HG03280 (cell line): Measurements from ENCODE around the gene UBXN2A.

Experiments
- ATAC-seq: cut with Tn5 transposase; IDR thresholded peaks from one replicate; pipeline ENCODE4 v1.9.1; 2021; ENCODE audit warnings: mild to moderate bottlenecking, moderate library complexity; ENCODE audit not compliant: unreplicated experiment

Gene UBXN2A, protein sequence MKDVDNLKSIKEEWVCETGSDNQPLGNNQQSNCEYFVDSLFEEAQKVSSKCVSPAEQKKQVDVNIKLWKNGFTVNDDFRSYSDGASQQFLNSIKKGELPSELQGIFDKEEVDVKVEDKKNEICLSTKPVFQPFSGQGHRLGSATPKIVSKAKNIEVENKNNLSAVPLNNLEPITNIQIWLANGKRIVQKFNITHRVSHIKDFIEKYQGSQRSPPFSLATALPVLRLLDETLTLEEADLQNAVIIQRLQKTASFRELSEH

GRCh38 chr2:23939987-23940717, at the start of gene UBXN2A:
TSS of gene UBXN2A (plus strand) at chr2:23940463. CDS start at chr2:23958315, 17,852 bp downstream.
- peak; percentile 87 for ATAC-seq

- ATAC-seq, result no peak
Observed at GRCh38 chr2:23900133-23900532, 40.1 kb upstream of the UBXN2A start.

DNA sequence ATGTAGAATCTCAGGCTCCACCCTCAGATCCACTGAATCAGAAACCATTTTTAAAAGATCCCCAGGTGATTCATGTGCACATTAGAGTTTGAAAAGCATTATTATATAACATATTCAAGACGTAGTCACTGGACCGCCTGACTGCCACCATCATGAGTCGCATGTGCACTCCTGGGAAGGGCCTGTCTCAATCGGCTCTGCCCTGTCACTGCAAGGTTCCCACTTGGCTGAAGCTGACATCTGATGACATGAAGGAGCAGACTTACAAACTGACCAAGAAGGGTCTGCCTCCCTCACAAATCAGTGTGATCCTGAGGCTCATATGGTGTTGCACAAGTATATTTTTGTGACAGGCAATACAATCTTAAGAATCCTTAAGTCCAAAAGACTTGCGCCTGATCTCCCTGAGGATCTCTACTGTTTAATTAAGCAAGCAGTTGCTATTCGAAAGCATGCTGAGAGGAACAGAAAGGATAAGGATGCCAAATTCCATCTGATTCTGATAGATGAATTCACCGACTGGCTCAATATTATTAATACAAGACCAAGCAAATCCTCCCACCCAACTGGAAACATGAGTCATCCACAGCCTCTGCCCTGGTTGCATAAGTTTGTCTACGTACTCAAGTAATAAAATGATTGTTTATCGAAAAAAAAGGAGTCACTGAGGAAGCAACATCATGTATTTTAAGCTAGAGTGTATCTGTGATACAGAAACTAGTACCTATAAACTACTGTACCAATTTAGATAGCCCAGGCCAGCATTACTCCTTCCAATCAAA, 39.5 kb upstream of the UBXN2A start:
- ATAC-seq, result no peak

- no peak for ATAC-seq
Observed at GRCh38 chr2:23901966-23902846, 38.1 kb upstream of the UBXN2A start.

DNA sequence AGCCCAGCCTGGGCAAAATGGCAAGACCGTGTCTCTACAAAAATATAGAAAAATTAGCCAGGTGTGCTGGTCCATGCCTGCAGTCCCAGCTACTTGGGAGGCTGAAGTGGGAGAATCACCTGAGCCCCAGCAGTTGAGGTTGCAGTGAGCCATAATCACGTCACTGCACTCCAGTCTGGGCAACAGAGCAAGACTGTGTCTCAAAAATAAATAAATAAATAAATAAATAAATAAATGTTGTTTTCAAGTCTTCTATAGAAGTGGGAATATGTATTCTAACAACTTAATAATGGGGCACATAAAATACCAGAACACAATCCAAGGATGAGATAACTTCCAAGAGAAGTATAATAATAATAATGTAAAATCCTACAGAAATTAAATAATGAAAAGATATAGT, 37.2 kb upstream of the UBXN2A start:
- ATAC-seq, result no peak

GRCh38 chr2:23904215-23904614, 36.0 kb upstream of the UBXN2A start:
- no peak for ATAC-seq

GRCh38 chr2:23904692-23905091, 35.6 kb upstream of the UBXN2A start:
- no peak for ATAC-seq

DNA sequence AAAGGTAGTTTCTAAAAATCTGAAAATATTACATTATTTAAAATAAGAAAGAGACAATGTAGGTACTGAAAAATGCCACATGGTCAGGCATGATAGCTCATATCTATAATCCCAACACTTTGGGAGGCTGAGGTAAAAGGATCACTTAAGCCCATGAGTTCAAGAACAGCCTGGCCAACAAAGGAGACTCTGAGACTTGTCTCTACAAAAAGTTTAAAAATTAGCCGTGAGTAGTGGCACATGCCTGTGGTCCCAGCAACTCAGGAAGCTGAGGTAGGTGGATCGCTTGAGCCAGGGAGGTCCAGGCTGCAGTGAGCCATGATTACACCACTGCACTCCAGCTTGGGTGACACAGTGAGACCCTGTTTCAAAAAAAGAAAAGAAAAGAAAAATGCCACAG, 35.1 kb upstream of the UBXN2A start:
- ATAC-seq, result no peak

GRCh38 chr2:23912054-23912453, 28.2 kb upstream of the UBXN2A start:
- ATAC-seq, result no peak

DNA sequence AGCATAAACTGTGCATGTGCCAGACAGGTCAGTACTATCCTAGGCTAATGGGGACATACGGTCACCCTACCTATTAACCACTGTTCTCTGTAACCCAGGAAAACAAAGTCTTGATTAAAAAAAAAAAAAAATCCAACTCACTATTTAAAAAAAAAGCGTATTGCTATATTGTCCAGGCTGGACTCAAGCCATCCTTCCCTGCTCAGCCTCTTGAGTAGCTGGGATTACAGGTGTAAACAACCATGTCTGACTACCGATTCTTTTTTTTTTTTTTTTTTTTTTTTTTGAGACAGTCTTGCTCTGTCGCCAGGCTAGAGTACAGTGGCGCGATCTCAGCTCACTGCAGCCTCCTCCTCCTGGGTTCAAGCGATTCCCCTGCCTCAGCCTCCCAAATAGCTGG, 24.9 kb upstream of the UBXN2A start:
- no peak for ATAC-seq

GRCh38 chr2:23916727-23917405, 23.4 kb upstream of the UBXN2A start:
- ATAC-seq, result no peak

DNA sequence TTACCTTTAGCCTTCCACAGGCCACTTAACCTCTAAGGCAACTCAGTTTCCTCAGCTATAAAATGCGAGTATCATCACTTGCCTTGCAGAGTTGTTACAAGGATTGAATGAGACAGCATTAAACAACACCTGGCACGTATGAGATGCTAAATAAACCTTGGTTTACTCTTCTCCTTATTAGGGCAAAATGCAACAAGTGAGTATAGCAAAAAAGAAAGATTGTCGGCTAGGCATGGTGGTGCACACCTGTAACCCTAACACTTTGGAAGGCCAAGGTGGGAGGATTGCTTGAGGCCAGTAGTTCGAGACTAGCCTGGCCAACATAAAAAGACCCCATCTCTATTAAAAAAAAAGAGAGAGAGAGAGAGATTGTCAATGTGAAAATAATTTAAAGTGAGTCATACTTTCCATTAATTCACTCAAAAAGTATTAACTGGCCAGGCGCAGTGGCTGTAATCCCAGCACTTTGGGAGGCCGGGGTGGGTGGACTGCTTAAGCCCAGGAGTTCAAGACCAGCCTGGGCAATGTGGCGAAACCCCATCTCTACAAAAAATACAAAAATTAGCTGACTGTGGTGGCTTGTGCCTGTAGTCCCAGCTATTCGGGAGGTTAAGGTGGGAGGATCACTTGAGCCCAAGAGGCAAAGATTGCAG, 21.3 kb upstream of the UBXN2A start:
- no peak for ATAC-seq

DNA sequence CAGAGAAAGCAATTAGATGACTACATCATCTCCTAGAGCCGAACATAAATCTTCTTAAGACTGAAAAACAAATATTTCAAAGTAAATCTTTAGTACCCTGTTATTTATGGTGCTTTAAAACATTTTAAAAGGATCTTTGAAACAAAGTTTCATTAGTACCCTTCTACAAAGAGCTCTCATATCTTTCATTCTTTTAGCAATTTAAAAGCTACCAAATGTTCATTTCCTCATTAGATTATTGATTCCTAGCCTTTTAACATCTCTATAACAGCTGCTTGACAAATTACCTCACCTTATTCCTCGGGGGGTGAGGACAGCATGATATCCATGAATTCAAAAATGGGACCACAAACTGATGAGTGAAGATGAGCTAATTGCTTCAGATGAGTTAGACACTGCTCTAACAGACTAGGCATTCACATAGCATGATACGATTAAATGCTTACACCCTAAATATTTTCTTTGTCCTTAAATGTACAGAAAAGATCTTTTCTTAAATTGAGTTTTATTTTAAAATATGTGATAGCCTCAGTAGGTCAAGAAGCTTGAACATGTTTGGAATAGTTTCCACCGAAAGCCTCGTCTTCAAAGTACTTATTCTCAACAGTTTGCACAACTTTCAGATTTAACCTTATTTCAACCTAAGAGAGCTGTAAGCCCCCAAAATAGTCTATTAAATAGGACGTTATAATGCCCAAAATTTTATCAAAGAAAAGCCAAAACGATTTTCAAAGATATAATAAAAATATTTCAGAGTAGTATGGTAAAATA, 15.5 kb upstream of the UBXN2A start:
- ATAC-seq, result no peak

- ATAC-seq, result peak; percentile 54
Observed at GRCh38 chr2:23925702-23926289, 14.5 kb upstream of the UBXN2A start.

DNA sequence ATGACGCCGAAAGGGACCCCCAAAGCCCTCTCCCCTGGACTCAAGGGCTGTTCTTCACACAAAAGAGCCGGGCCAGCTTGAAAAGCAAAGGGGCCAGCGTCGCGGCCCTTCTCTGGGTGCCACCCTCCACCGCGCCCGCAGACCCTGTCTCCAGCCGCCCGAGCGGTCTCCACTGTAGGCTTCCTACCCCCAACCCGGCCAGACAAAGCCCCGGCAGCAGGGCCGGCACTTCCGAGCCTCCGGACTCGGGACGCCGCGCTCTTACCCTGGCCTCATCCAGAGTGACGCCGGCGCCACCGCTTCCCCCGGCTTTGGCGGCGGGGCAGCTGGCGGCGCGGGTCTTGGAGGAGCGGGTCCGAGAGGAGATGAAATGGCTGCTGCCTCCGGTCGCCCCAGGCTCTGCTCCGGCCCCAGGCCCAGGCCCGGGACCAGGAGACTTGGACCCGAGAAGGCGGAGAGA, 13.9 kb upstream of the UBXN2A start:
- peak; percentile 24 for ATAC-seq

- ATAC-seq, result peak; percentile 77
Observed at GRCh38 chr2:23926750-23927571, 13.3 kb upstream of the UBXN2A start, which contains the start of gene ATAD2B. TSS of gene ATAD2B (minus strand) at chr2:23927123. CDS start at chr2:23926770, 353 bp downstream.

DNA sequence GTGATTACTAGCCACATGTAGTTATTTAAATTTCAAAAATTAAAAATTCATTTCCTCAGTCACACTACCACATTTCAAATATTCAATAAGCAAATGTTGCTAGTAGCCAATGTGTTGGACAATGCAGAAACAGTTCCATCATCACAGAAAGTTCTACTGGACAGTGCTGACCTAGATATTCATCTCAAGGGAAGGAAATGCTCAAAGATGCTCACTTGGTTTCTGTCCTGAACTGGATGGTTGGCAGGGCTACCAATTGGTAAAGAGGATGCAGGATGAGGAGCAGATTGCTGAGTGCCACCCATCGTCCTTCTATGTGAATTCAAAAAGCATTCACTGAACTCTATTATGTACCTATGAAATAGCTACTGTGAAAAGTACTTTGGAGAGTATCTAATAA, 6.0 kb upstream of the UBXN2A start:
- ATAC-seq, result no peak
